Activated T-helper 1 cell treated with anti-CD3 and anti-CD28 coated beads, Interleukin-12 subunit alpha, Interleukin-12 subunit beta, Interleukin-2, Interleukin-4 antibody, amounts not matched to agents 30 ng/mL and 10 ng/mL and 1 ng/mL, durations not matched to agents 14 hours and 24 hours and 36 hours (primary cell): Measurements from ENCODE around the gene SLC9A8. TPM values are rescaled to one million over a fixed set of nuclear protein-coding genes. Genes with fewer than 3 reads are reported as not detected.

Experiments
- DNase-seq: peaks from one replicate; pipeline ENCODE4 v3.0.0; 2021; ENCODE audit warnings: low spot score
- H3K27ac Mint-ChIP-seq: one replicate; pipeline ENCODE4 v1.8.0; 2021; ENCODE audit warnings: mild to moderate bottlenecking, mixed read lengths
- H3K27me3 Mint-ChIP-seq: one replicate; pipeline ENCODE4 v1.8.0; 2022; ENCODE audit warnings: mild to moderate bottlenecking, moderate library complexity, mixed read lengths; ENCODE audit not compliant: insufficient read depth
- H3K36me3 Mint-ChIP-seq: one replicate; pipeline ENCODE4 v1.8.0; 2021; ENCODE audit warnings: low read depth, mixed read lengths
- H3K4me1 Mint-ChIP-seq: one replicate; pipeline ENCODE4 v1.8.0; 2021; ENCODE audit warnings: low read depth, mixed read lengths
- H3K4me3 Mint-ChIP-seq: one replicate; pipeline ENCODE4 v1.8.0; 2021; ENCODE audit warnings: mild to moderate bottlenecking, moderate library complexity, mixed read lengths
- H3K9me3 Mint-ChIP-seq: one replicate; pipeline ENCODE4 v1.8.0; 2021; ENCODE audit warnings: mixed read lengths
- intact Hi-C: fragments of 100-400 bp; cut with micrococcal nuclease; formaldehyde crosslinking; loops from one replicate; pipeline ENCODE4 v1.15.1; 2024
- total RNA-seq: library from RNA; stranded (reverse); gene quantifications from 2 replicates; pipeline ENCODE4 v1.2.3, GENCODE V29; 2022

SLC9A8 gene
- total RNA-seq, 1 donor from 2014 or later: 20.8 TPM

DNA sequence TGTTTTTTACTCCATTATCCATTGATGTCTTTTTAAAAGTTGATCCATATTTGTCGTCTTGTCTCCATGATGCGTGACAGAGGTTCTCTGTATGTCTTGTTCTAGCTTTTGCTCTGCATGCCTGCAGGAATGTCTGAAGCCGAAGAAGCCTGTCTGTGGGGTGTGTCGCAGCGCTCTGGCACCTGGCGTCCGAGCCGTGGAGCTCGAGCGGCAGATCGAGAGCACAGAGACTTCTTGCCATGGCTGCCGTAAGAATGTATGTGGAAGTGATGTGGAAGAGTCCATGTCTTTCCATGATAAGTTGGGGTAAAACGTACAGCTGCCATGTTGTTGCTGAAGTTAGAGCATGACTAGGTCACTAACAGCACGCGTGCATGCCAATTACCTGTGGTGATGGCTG is 128.8 kb downstream of the SLC9A8 start:
- intact Hi-C loops: no loop called here
- H3K27me3 Mint-ChIP-seq: no peaks in the 10 kb centered on the region
- peak overlapping the region; percentile 22 for H3K27ac Mint-ChIP-seq
- H3K4me1 Mint-ChIP-seq: peaks cover 28% of the 10 kb centered on the region
- no peak for DNase-seq
- H3K9me3 Mint-ChIP-seq: no peaks in the 10 kb centered on the region
- H3K4me3 Mint-ChIP-seq: no peak overlapping the region
- peaks cover 31% of the 10 kb centered on the region for H3K36me3 Mint-ChIP-seq

Other genes starting within 250 kb of the SLC9A8 start
- 40.6 and 43.6 TPM in 2 replicates for gene PTGIS, start 244.7 kb upstream of the SLC9A8 start, total RNA-seq
- gene B4GALT5, start 99.0 kb upstream of the SLC9A8 start, total RNA-seq: 38.9 and 39.3 TPM in 2 replicates
- 9.7 and 10.4 TPM in 2 replicates for gene SPATA2, start 102.7 kb downstream of the SLC9A8 start, total RNA-seq
- 58.7 and 60.3 TPM in 2 replicates for gene RNF114, start 123.6 kb downstream of the SLC9A8 start, total RNA-seq
- 3.5 and 3.9 TPM in 2 replicates for gene SNAI1, start 170.2 kb downstream of the SLC9A8 start, total RNA-seq